NCI-H1436 (cell line): ENCODE results near the gene THADA.

ENCODE experiments used
- DNase-seq: peaks from one replicate; lab custom pipeline; 2025; lab: John Stamatoyannopoulos, UW

THADA gene

GRCh38 chr2:43326101-43326825, 269.6 kb downstream of the THADA start:
- DNase-seq = no peak

GRCh38 chr2:43325107-43325811, 270.6 kb downstream of the THADA start:
- no peak for DNase-seq

GRCh38 chr2:43324259-43325106, 271.4 kb downstream of the THADA start:
- DNase-seq = no peak

GRCh38 chr2:43323857-43324256, 272.0 kb downstream of the THADA start:
- DNase-seq = no peak

- DNase-seq = no peak
Measured at GRCh38 chr2:43321446-43321845, 274.4 kb downstream of the THADA start.

- DNase-seq = no peak
Measured at GRCh38 chr2:43319541-43319940, 276.3 kb downstream of the THADA start.

GRCh38 chr2:43318791-43319190, 277.0 kb downstream of the THADA start:
- no peak for DNase-seq

GRCh38 chr2:43317680-43318079, 278.2 kb downstream of the THADA start:
- DNase-seq = no peak

- no peak for DNase-seq
Measured at GRCh38 chr2:43317194-43317593, 278.6 kb downstream of the THADA start.

- DNase-seq = no peak
Measured at GRCh38 chr2:43315482-43315881, 280.4 kb downstream of the THADA start.

- DNase-seq = no peak
Measured at GRCh38 chr2:43314299-43314927, 281.4 kb downstream of the THADA start.

- DNase-seq = no peak
Measured at GRCh38 chr2:43313642-43314017, 282.2 kb downstream of the THADA start.

- DNase-seq = no peak
Measured at GRCh38 chr2:43312755-43313641, 282.8 kb downstream of the THADA start.

GRCh38 chr2:43311276-43311675, 284.6 kb downstream of the THADA start:
- no peak for DNase-seq

GRCh38 chr2:43309935-43310334, 285.9 kb downstream of the THADA start:
- DNase-seq = no peak

GRCh38 chr2:43307973-43308372, 287.9 kb downstream of the THADA start:
- DNase-seq = no peak

- DNase-seq = no peak
Measured at GRCh38 chr2:43307046-43307445, 288.8 kb downstream of the THADA start.

GRCh38 chr2:43306197-43306596, 289.6 kb downstream of the THADA start:
- DNase-seq = no peak

GRCh38 chr2:43305517-43305916, 290.3 kb downstream of the THADA start:
- no peak for DNase-seq

- no peak for DNase-seq
Measured at GRCh38 chr2:43305012-43305411, 290.8 kb downstream of the THADA start.

- peak; percentile 7 for DNase-seq
Measured at GRCh38 chr2:43303889-43304288, 291.9 kb downstream of the THADA start.
